DND-41 (cell line): ENCODE results near the gene TPRX1.
"Not testable (repeated sequence)": the region's sequence is repeated elsewhere in the genome, so short reads cannot be mapped to it uniquely, and the experiment has no call there.

Source experiments
- ATAC-seq: fragments of 200-7000 bp; cut with Tn5 transposase; 3 replicates; pipeline ENCODE4 v1.9.1; 2021; ENCODE audit warnings: low read depth; ENCODE audit not compliant: insufficient read depth
- DNase-seq: peaks from one replicate; pipeline ENCODE4 v3.0.0-alpha.2; 2020
- H2AFZ ChIP-seq: 2 replicates; pipeline ENCODE4 v1.6.0; 2012; ENCODE audit warnings: low read depth, low read length
- H3K27ac ChIP-seq: 2 replicates; pipeline ENCODE4 v1.5.1; 2012; ENCODE audit warnings: low read length, inconsistent platforms
- H3K27me3 ChIP-seq: fragments of 200-600 bp; sonication (generic); 2 replicates; pipeline ENCODE4 v1.6.0; 2012; ENCODE audit warnings: low read length, mild to moderate bottlenecking, inconsistent platforms; ENCODE audit not compliant: insufficient read depth, poor library complexity
- H3K36me3 ChIP-seq: 2 replicates; pipeline ENCODE4 v1.5.1; 2012; ENCODE audit warnings: low read length, inconsistent platforms; ENCODE audit not compliant: insufficient read depth
- H3K4me1 ChIP-seq: 2 replicates; pipeline ENCODE4 v1.5.1; 2012; ENCODE audit warnings: mild to moderate bottlenecking, low read length; ENCODE audit not compliant: insufficient read depth
- H3K4me2 ChIP-seq: 2 replicates; pipeline ENCODE4 v1.6.0; 2012; ENCODE audit warnings: mild to moderate bottlenecking, moderate library complexity, low read length, inconsistent platforms; ENCODE audit not compliant: insufficient read depth
- H3K4me3 ChIP-seq, 2 experiments: fragments of 200-600 bp in 1 of 2; shearing (Covaris generic) in 1 of 2; 2 replicates each; pipeline ENCODE4 v1.5.1; 2012 to 2016; ENCODE audit warnings: inconsistent platforms in 2 of 2, low read length in 2 of 2, mild to moderate bottlenecking in 2 of 2, low read depth in 1 of 2, moderate library complexity in 1 of 2
- H3K79me2 ChIP-seq: 2 replicates; pipeline ENCODE4 v1.6.0; 2012; ENCODE audit warnings: low read length, inconsistent platforms; ENCODE audit not compliant: insufficient read depth
- H3K9ac ChIP-seq: 2 replicates; pipeline ENCODE4 v1.6.0; 2012; ENCODE audit warnings: low read depth, mild to moderate bottlenecking, inconsistent platforms, low read length, moderate library complexity
- H3K9me3 ChIP-seq: 2 replicates; pipeline ENCODE4 v1.5.1; 2012; ENCODE audit warnings: low read length, moderate library complexity, mild to moderate bottlenecking, inconsistent platforms; ENCODE audit not compliant: insufficient read depth, severe bottlenecking
- H4K20me1 ChIP-seq: 2 replicates; pipeline ENCODE4 v1.6.0; 2012; ENCODE audit warnings: low read length; ENCODE audit not compliant: insufficient read depth
- CTCF ChIP-seq: IDR thresholded peaks from 2 replicates; pipeline ENCODE4 v1.5.1; 2012; ENCODE audit warnings: borderline replicate concordance, low read length, moderate library complexity, mild to moderate bottlenecking; ENCODE audit not compliant: poor library complexity, severe bottlenecking; ENCODE audit errors: extremely low read depth
- EZH2 ChIP-seq: IDR thresholded peaks from 3 replicates; pipeline ENCODE4 v1.6.1; 2012; ENCODE audit warnings: borderline replicate concordance, low read depth, mild to moderate bottlenecking, moderate library complexity, low read length, inconsistent platforms; ENCODE audit not compliant: severe bottlenecking

TPRX1 gene

GRCh38 chr19:47765523-47766358 is 38.6 kb downstream of the TPRX1 start:
- peak; percentile 76 for ATAC-seq
- Histone ChIP-seq H3K36me3 (no peaks in the 10 kb centered on the region), H3K9me3 (no peaks in the 10 kb centered on the region), H3K79me2 (no peaks in the 10 kb centered on the region), H3K9ac (no peak overlapping the region), H4K20me1 (no peaks in the 10 kb centered on the region; the same call in 1 of the 2 replicates), H2AFZ (no peak overlapping the region), H3K27me3 (peaks cover 4% of the 10 kb centered on the region), H3K27ac (no peak overlapping the region), H3K4me3 (no peak overlapping the region), H3K4me2 (no peak overlapping the region), H3K4me1 (no peaks in the 10 kb centered on the region)
- peak; percentile 67 for TF ChIP-seq CTCF
- no peak for TF ChIP-seq EZH2
- peak; percentile 50 for DNase-seq

- not testable (repeated sequence) for H2AFZ ChIP-seq, H3K4me1 ChIP-seq, H3K9me3 ChIP-seq, H3K27ac ChIP-seq, H4K20me1 ChIP-seq, H3K27me3 ChIP-seq, ATAC-seq, H3K4me3 ChIP-seq, H3K79me2 ChIP-seq, H3K9ac ChIP-seq, DNase-seq, H3K36me3 ChIP-seq, H3K4me2 ChIP-seq
Measured at GRCh38 chr19:47764705-47765104, 39.6 kb downstream of the TPRX1 start.

GRCh38 chr19:47762615-47763308 is 41.6 kb downstream of the TPRX1 start:
- Histone ChIP-seq H3K27me3 (no peaks in the 10 kb centered on the region), H3K36me3 (peaks cover 7% of the 10 kb centered on the region; the same call in 1 of the 2 replicates), H3K4me2 (no peak overlapping the region), H4K20me1 (no peaks in the 10 kb centered on the region; the same call in none of the 2 replicates), H3K4me1 (no peaks in the 10 kb centered on the region), H3K79me2 (no peaks in the 10 kb centered on the region), H2AFZ (no peak overlapping the region), H3K9ac (no peak overlapping the region), H3K9me3 (no peaks in the 10 kb centered on the region), H3K4me3 (no peak overlapping the region), H3K27ac (no peak overlapping the region)
- no peak for TF ChIP-seq EZH2
- no peak for TF ChIP-seq CTCF
- ATAC-seq (no peak), DNase-seq (no peak)

- Histone ChIP-seq H3K79me2 (no peaks in the 10 kb centered on the region), H3K27me3 (no peaks in the 10 kb centered on the region), H3K4me2 (no peak overlapping the region), H3K4me3 (no peak overlapping the region), H3K27ac (no peak overlapping the region), H3K4me1 (no peaks in the 10 kb centered on the region), H3K9ac (no peak overlapping the region), H2AFZ (no peak overlapping the region), H4K20me1 (peaks cover 5% of the 10 kb centered on the region), H3K9me3 (no peaks in the 10 kb centered on the region), H3K36me3 (peaks cover 13% of the 10 kb centered on the region)
- ATAC-seq (no peak), DNase-seq (no peak)
- TF ChIP-seq EZH2 = no peak
Measured at GRCh38 chr19:47762151-47762550, 42.2 kb downstream of the TPRX1 start.
